CD4-positive, alpha-beta T cell treated with Interleukin-21 for 1 hour (primary cell): ENCODE results near the gene SCG2.
"Not testable (repeated sequence)": the region's sequence is repeated elsewhere in the genome, so short reads cannot be mapped to it uniquely, and the experiment has no call there.

Experiments used
- DNase-seq: peaks from one replicate; pipeline ENCODE4 v3.0.0-alpha.2; 2020

The SCG2 gene

DNA sequence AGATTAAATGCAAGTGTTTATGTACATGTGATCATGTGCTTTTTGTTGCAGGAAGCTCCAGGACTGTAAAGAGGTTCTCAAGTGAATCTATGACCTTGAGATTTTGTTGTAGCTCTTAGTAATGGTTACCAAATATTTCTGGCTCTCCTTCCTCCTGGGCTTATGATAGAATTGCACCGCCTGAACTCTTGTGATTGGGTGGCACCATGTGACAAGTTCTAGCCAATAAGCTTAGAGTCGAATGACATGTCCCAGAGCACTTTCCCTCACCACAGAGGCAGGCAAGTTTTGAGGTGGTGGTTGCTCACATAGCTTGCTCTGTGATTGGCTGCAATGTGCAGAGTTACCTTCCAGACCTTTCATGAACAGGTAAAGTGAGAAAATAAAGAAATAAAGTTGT lies 8.9 kb upstream of the SCG2 start:
- no peak for DNase-seq

DNA sequence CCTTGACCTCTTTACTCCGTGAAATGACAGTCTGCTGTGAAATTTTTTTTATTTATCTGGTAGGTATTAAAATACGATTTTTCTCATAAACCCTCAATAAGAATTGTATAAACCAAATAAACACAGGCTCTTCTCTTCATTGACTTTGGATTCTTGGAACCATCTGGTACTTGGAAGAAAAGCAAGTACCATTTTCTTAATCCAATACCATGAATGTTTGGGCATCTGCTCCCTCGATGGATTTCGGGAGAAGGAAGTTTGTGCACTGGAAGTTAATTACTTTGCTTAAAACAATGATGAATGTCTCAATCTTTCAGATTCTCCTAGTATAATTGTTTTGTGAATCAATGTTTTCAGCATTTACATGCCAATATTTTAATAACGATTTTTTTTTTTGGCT lies 5.3 kb upstream of the SCG2 start:
- no peak for DNase-seq

DNA sequence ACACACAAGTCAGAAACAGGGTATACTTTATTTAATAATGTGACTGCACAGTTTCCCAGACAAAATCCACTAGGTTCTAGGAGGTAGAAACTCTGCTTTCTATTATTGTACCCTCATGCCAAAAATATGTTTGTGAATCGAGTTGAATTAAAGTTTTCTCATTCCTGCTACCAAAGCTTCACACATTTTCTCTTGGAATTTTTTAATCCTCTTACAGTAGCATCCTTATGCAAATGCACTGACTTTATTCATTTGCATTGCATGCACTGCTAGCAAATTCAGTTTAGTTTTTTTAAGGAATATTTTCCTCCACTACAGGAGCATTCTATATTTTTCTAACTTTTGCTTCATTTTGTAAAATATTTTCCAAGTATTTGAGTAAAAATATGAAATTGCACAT lies 4.8 kb upstream of the SCG2 start:
- no peak for DNase-seq

DNA sequence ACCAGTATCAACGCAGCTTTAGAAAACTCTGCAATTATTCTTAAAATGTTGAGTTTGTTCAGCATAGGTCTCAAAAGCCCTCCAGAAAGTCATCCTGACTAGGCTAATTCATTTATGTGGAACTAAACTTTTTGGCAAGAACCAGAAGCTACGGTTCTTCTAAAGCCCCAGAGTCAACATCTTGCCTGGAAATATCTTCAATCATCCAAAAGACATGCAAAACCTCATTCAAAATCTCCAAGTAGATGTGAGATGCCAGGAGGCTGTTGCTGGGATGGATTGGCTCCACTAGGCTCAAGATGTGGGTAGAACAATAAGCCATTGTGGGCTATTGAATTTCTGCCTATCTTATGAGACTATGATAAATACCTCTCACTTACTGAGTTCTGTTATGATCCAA lies 2.1 kb upstream of the SCG2 start:
- no peak for DNase-seq

DNA sequence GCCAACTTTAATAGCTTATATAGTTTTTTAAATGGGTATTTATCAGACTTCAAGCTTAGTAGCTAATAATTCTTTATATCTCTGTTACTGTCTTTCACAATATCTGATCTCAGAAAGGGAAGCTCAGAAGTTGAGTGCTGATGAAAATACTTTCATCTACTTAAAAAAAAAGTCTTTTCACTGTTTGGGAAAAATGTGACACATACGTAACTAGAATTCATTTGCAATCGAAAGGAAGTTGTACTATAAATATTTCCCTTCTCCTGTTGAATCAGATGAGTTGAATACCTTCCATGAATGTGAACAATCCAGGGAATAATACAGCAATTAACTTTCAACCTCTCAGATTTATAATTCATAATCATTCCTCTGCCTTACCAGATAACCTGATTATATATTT lies 811 bp upstream of the SCG2 start:
- DNase-seq: no peak

DNA sequence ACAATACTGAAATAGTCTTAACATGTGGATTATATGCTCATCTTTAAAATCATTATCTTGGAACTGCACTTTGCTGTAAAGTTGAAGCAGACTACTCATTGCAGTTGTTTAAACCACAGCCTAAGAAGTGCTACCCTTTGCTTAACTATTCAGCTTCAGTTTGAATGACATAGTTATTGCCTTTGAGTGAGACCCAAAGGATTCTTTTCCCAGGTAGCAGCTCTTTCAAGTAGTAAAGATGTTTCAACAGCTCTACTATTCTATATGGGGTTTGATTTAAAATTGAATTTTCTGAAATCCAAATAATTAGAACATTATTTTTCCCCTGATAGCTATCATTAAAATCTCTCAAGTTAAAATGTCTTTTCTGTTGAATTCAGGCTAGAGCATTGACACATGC lies 1.1 kb downstream of the SCG2 start:
- DNase-seq: no peak

DNA sequence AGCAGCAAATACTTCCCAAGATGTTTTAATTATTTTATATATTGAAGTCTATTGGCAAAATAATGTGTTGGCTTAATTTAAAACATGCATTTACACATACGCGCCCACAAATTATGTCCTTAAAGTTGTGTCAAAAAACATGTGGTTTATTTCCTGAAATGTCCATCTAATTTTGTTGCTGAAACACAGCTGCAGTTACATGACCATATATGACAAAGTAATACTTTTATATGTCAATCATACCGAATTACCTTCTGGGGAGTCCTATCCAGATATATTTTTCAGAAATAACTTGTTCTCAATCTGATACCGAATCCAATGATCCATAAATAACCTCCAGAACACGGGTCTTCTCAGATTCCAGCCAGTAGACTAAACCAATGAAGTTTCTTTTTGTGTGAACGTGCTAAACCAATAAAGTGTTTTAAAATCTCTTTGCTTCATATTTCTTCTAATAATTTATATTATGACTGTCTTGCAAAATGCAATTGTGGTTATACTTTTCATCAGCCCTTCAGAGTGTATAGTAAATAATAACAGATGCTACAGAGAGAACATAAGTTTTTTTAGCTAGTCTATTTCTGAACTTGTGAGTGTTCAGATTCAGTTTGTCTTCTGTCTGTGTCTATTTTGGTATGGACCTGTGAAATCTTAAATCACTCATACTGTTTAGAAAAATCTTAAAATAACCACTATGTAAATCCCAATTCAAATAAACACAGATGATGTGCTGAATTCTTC lies 2.4 kb downstream of the SCG2 start:
- DNase-seq: no peak

DNA sequence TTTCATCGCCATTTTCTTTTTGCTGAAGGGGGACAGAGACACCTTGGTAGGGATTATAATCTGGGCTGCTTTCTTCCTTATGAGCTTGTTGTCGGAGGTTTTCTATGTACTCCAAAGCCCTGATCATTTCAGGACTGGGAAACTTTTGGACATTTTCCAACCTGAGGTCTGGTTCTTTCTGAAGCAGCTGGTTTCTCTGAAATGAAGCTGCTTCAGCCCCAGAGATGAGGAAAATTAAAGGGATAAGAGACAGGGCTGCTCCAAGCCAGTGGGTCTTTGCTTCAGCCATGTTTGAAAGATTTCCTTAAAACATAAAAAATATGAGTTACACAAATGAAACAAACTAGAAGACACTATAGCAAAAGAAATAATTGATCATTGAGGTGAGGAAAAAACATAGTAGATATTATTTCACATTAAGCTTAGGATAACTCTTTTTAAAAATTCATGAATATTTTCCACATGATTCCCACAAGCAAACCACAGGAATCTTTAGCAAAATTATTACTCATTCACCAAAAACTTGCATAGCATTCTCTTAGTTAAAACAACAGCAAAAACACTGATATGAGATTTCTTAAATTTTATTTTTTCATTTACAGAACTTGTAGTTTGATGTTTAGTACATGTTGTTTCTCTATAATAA lies 3.0 kb downstream of the SCG2 start:
- no peak for DNase-seq

DNA sequence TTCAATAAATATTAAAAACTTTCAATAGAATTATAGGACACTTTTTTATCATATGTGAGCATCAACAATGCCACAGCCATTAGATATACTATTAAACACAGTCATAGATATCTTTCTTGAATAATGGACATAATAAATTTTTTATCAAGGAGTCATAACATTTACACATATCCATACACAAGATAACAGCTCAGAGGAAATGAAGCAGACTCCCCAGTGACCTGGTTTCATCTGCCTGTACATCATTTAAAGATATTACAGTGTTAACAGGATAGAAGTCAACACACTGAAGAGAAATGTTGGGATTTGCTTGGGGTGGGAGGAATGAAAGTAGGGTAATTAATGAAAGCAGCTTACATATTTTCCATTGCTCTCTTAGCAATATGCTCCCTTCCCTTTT lies 5.1 kb downstream of the SCG2 start:
- DNase-seq: no peak

DNA sequence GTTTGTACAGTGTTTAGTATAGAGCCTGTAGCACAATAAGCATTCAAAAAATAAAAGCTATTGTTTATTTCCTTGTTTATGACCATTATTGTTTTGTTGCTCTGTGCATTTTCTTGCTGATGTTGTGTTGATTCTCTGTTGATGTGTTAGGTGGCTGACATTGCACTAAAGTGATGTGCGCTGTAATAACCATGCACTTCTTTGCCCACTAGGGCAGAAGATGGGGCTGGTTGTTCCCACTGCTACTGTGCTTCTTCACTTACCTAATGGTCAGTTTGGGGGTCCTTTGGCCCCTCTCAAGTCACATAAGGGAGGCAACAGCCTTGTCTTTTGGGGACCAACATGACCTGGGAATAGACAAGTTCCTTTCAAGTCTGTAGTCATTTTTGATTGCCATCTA lies 6.0 kb downstream of the SCG2 start:
- no peak for DNase-seq

DNA sequence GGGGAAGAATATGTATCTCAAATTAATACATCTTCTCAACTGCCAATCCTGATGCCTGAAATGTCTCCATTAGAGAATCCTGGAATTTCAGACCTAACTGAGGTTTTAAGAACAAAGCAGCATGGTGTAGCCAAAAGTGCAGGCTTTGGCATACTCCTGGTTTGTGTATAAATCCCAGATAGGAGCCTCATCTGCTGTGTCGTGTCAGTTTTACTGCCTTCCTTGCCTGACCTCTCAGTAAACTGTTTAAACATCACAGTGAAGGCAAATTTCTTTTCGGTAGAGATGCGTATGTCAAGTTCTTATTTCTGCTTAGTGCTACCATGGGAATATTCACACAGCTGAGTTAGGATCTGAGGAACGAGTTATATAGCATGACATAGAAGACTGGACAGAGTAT lies 7.3 kb downstream of the SCG2 start:
- DNase-seq: no peak

DNA sequence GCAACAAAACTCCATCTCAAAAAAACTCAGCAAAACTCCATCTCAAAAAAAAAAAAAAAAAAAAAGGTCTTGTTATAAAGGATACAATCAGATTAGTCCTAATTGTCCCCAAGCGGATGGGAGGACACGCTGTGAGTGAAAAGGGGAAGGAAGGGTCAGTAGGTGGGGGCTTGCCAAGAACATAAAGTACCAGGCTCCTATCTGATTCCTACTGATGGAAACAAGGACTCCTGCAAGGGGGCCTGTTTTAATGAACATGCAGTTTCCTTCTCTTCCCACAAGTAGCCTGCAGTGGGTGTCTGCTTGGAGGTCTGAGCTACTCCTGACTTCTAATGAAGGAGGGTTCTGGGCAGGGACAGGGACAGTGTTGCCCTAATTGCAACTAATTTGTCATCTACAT lies 7.9 kb downstream of the SCG2 start:
- DNase-seq: no peak

DNA sequence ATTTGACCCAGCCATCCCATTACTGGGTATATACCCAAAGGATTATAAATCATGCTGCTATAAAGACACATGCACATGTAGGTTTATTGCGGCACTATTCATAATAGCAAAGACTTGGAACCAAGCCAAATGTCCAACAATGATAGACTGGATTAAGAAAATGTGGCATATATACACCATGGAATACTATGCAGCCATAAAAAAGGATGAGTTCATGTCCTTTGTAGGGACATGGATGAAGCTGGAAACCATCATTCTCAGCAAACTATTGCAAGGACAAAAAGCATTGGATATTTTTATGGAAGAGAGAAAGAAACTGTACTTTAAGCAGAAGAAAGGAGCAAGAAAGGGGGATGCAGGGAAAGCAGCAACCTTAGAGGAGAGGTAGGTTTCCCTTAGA lies 9.5 kb downstream of the SCG2 start:
- DNase-seq: not testable (repeated sequence)

DNA sequence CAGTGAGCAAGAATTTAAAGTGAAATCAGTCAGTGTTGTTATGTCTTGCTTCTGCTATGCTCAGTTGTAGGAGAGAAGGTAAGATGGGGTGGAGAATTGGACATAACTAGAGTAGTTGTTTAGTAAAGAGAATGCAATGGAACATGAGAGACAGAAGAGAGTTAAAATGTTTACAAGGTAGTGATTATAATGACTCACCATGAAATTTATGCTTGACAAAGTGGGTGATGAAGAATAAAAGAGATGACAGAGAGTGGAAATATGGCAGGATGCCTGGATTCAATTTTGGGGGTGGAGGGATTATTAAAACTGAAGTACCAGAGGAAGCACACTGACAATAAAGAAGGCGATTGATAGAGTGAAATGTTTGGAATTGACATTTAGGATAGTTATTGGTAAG lies 10.6 kb downstream of the SCG2 start:
- no peak for DNase-seq

DNA sequence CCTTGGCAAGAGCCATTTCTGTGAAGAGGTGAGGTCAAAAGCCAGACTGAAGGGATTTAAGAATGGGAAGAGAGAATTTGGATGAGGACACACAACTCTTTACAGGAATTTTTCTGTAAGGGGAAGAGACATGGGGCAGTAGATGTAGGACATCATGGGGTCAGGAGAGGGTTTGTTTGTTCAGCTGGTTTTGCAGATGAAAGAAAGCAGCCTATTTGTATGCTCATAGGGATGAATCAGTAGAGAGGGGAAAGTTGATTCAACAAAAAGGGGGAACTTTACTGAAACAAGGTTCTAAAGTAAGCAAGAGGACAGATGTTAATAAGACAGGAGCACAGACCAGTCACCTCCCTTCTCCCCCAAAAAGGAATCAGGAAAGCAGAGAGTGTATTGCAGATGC lies 11.2 kb downstream of the SCG2 start:
- DNase-seq: no peak

DNA sequence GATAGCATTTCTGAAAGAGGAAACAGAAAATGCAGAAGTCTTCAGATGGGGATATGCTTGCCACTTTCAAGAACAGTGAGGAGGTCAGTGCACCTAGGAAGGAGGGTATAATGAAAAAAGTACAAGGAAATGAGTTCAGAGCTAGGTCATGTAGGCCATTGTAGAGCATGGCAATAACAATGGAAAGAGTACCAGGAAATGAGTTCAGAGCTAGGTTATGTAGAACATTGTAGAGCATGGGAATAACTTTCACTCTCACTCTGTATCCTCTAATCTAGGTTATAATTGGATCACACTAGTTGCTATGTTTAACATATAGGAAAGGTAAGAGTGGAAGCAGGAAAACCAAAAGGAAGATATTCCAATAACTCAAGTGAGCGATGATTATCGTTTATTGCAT lies 12.3 kb downstream of the SCG2 start:
- no peak for DNase-seq

DNA sequence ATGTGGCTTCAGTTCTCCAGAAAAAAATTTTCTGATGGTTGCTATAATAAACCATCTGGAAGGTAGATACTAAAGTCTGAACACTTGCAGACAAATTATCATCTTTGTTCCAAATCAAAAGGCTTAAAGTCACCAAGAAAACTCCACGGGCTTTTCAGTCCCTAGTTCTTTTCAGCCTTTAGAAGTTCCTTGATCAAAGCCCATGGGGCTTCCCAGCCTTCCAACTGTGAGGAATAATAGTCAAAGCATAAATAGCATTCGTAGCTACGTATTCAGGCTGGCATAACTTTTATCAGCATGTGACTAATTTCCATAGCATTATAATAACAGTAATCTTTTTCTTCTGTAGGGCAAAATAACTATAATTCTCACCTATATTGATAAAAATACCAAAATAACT lies 13.9 kb downstream of the SCG2 start:
- no peak for DNase-seq

DNA sequence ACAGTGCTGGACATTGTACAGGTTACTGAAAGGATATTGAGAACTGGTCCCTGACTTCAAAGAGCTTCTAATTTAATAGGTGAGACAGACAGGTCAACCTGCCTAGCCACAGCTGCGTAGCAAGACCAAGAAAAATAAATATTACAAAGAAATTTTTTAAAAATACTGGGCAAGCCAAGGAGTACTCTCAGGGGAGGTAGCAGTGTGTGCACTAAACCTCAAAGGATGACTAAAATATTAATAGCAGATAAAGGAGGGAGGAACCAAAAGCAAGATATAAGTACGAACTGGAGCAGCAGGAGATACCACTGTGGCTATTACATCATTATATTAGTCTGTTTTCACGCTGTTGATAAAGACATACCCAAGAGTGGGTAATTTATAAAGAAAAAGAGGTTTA lies 14.9 kb downstream of the SCG2 start:
- DNase-seq: no peak

DNA sequence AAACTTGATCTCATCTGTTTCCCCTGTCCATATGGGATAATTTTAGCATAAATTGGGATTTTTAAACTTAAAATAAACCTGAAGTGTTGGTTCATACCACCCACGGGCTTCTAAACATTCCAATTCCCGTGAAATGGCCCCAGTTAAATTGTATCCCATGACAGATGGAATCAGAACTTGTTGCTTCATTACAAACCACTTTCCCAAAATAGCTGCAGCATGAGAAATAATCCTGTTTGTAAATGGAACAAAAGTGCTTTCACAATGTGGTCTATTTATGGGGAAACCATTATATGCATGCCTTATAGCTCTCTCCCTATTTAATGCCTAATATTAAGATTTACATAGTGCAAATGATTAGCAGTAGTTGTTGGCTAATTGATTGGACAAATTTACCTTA lies 15.9 kb downstream of the SCG2 start:
- no peak for DNase-seq

DNA sequence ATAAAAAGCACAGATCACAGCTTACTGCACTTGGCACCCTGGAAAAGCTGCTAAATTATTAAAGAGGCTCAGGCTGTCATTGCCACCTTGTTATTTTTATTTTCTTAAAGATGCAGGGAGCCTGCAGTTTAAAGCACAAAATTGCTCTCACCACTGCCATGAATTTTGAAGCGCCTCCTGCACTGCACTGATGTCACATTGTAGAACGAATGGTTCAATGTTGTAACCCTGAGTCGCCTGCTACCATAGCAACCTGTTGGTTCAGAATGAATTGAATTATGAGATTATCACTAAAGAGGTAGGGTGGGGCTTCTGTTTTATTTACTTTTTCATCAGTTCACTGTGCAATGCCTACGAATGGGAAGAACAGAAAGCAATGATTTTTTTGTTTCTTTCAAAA lies 16.5 kb downstream of the SCG2 start:
- DNase-seq: no peak

DNA sequence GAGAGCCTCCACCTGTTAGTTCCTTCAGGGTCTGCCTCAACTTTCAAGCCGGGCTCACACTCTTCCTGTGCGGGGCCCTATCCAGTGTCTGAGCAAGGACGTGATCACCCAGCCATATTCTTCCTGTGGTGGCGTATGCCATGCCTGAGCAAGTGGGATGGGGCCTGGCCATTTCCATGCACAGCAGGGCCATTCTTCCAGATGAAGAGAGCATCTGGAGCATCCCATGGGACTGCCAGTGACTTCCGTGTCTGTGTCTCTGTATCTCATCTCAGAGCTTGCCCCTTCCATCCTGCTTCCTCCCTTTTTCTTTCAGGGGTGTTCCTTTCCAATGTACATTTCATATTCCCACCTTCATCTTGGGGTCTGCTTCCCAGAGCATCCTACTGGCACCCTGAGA lies 20.2 kb downstream of the SCG2 start:
- no peak for DNase-seq

DNA sequence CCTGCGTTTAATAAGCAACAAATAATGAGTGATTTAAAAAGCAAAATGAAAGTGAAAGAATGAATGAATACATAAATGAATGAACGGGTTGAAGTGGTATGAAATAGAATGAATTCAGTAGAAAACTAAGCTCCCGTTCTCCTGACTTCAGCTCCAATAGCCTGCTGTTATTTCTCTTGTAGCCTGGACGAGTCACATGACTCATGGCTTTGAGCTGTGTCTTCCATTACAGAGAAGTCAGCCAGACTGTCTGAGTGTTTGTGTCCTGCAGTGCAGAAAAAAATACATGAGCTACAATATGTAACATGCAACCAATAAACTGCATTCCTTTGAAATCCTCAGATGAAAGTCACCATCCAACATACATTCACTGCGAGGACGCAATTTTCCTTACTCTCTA lies 21.2 kb downstream of the SCG2 start:
- DNase-seq: no peak

DNA sequence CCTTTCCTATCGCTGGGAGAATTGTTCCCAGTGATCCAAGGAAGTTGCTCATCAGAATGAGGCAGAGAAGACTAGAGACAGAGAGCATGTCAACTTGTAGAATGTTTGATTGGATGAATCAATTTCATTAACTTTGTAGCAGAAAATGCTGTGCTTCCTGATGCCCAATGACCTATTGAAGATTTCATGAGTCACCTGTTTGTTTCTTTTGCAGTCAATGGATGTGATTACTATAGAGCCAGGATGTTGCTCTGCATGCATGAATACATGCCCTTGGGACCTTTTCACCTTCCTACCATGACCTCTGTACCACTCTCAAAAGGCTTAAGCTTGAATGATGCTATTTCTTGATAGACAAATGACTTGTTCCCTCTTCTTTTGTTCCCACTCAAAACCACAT lies 23.3 kb downstream of the SCG2 start:
- DNase-seq: no peak

DNA sequence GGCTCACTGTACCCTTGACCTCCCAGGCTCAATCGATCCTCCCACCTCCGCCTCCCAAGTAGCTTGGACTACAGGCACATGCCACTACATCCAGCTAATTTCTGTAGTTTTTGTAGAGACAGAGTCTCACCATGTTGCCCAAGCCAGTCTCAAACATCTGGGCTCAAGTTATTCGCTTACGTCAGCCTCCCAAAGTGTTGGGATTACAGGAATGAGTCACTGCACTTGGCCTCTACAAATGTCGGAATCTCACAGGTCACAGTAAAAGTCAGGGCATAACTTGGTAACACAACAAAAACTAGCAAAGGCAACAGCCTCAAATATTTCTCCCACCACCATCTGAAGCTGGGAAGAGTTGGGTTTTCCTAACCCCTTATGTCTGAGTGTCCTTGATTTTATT lies 25.3 kb downstream of the SCG2 start:
- no peak for DNase-seq

DNA sequence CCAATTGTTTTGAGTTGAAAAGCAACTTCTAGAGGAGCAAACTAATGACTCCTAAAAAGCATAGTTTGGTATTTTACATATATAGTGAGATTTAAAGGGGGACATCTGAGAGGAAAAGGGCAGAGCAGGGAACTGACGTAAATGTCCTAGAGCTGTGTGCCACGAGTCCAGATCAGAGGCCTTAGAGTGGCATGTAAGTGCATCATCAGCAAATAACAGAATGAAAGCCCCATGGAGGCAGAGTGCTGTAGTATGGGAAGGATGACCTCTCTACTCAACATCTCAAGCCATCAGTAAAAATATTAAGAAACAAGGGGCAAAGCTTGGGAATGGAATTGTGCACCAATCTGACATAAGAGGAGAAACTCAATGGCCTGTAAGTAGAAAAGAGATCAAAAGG lies 31.4 kb downstream of the SCG2 start:
- no peak for DNase-seq
